SK-N-SH (cell line): ENCODE data around the gene GPD1L. TPM values are rescaled to one million over a fixed set of nuclear protein-coding genes. Genes with fewer than 3 reads are reported as not detected.
"Not testable (repeated sequence)": the region's sequence is repeated elsewhere in the genome, so short reads cannot be mapped to it uniquely, and the experiment has no call there.

Experiments used
- CTCF ChIA-PET: fragments of 300-600, 350-600 bp; formaldehyde crosslinking; extraction: SDS; loops from one replicate; lab custom pipeline; 2021; lab: Yijun Ruan, JAX
- POLR2A ChIA-PET: fragments of 350-600 bp; sonication (Branson Sonifier 250); formaldehyde crosslinking; extraction: SDS; loops from one replicate; lab custom pipeline; 2020; ENCODE audit warnings: antibody characterized with exemption, inconsistent platforms; lab: Yijun Ruan, JAX
- DNase-seq: peaks from one replicate; pipeline ENCODE4 v3.0.0; 2012
- H2AFZ ChIP-seq: fragments of 200-600 bp; sonication (generic); 2 replicates; pipeline ENCODE4 v1.8.1; 2016; ENCODE audit warnings: antibody characterized with exemption, mild to moderate bottlenecking, low read depth
- H3F3A ChIP-seq: fragments of 200-600 bp; sonication (generic); replicated peaks from 2 replicates; pipeline ENCODE3; 2016; ENCODE audit warnings: antibody characterized with exemption, mild to moderate bottlenecking; ENCODE audit not compliant: insufficient read depth
- H3K27ac ChIP-seq, 2 experiments: fragments of 200-500 bp in 1 of 2; fragments of 200-600 bp in 1 of 2; sonication (Bioruptor generic) in 1 of 2; sonication (generic), shearing (Covaris generic) in 1 of 2; 2 replicates each; pipeline versions ENCODE4 v1.5.1 to v1.6.1; 2014 to 2016; ENCODE audit warnings: low read depth in 2 of 2, inconsistent platforms in 1 of 2, low read length in 1 of 2, mild to moderate bottlenecking in 1 of 2, mixed read lengths in 1 of 2
- H3K27me3 ChIP-seq: fragments of 200-600 bp; sonication (generic), shearing (Covaris generic); 2 replicates; pipeline ENCODE4 v1.6.1; 2016; ENCODE audit warnings: mixed run types; ENCODE audit not compliant: insufficient read depth
- H3K36me3 ChIP-seq, 2 experiments: fragments of 200-500 bp in 1 of 2; fragments of 200-600 bp in 1 of 2; sonication (Bioruptor generic) in 1 of 2; sonication (generic) in 1 of 2; replicated peaks in 1 of 2; 2 replicates each; pipeline versions ENCODE3 to v1.5.1; 2014 to 2016; ENCODE audit warnings: low read length in 1 of 2, mild to moderate bottlenecking in 1 of 2; ENCODE audit not compliant: insufficient read depth in 2 of 2, control insufficient read depth in 1 of 2
- H3K4me1 ChIP-seq, 2 experiments: fragments of 200-500 bp in 1 of 2; fragments of 200-600 bp in 1 of 2; sonication (Bioruptor generic) in 1 of 2; sonication (generic), shearing (Covaris generic) in 1 of 2; 2 replicates each; pipeline versions ENCODE4 v1.5.1 to v1.6.1; 2014 to 2016; ENCODE audit warnings: low read depth in 1 of 2, low read length in 1 of 2, mixed run types in 1 of 2; ENCODE audit not compliant: insufficient read depth in 2 of 2, control insufficient read depth in 1 of 2
- H3K4me2 ChIP-seq: fragments of 200-600 bp; sonication (generic), shearing (Covaris generic); 2 replicates; pipeline ENCODE4 v1.6.1; 2017; ENCODE audit warnings: mixed run types
- H3K4me3 ChIP-seq, 2 experiments: fragments of 200-500 bp in 1 of 2; fragments of 200-600 bp in 1 of 2; sonication (Bioruptor generic) in 1 of 2; sonication (generic), shearing (Covaris generic) in 1 of 2; 2 replicates each; pipeline versions ENCODE4 v1.5.1 to v1.8.1; 2014 to 2016; ENCODE audit warnings: low read depth in 2 of 2, inconsistent platforms in 1 of 2, low read length in 1 of 2, mild to moderate bottlenecking in 1 of 2, mixed read lengths in 1 of 2, moderate library complexity in 1 of 2
- H3K79me2 ChIP-seq: fragments of 200-600 bp; sonication (generic); 2 replicates; pipeline ENCODE4 v1.8.1; 2017; ENCODE audit warnings: mild to moderate bottlenecking; ENCODE audit not compliant: insufficient read depth
- H3K9ac ChIP-seq: fragments of 200-600 bp; sonication (generic); 2 replicates; pipeline ENCODE4 v1.6.1; 2017; ENCODE audit warnings: mixed run types
- H3K9me2 ChIP-seq: fragments of 200-600 bp; sonication (generic); 2 replicates; pipeline ENCODE4 v1.6.1; 2017; ENCODE audit warnings: mixed run types
- H3K9me3 ChIP-seq: fragments of 200-600 bp; sonication (generic); 2 replicates; pipeline ENCODE4 v1.6.1; 2017; ENCODE audit warnings: mixed run types, mild to moderate bottlenecking, moderate library complexity
- H4K20me1 ChIP-seq: fragments of 200-600 bp; sonication (generic); 2 replicates; pipeline ENCODE4 v1.6.1; 2017; ENCODE audit warnings: mild to moderate bottlenecking, mixed run types; ENCODE audit not compliant: insufficient read depth
- CHD2 ChIP-seq: fragments of 150-350 bp; IDR thresholded peaks from 2 replicates; pipeline ENCODE4 v1.6.1; 2018; ENCODE audit warnings: low read length; ENCODE audit not compliant: partially characterized antibody
- FOXJ3 ChIP-seq: sonication (generic); formaldehyde crosslinking; IDR thresholded peaks from 2 replicates; pipeline ENCODE4 v1.5.1; 2020; ENCODE audit warnings: mild to moderate bottlenecking, missing genetic modification reagents
- FOXM1 ChIP-seq: IDR thresholded peaks from 2 replicates; pipeline ENCODE4 v1.4.0; 2012; ENCODE audit warnings: low read depth, mild to moderate bottlenecking
- JUND ChIP-seq: IDR thresholded peaks from 2 replicates; pipeline ENCODE4 v1.4.0; 2012
- MXI1 ChIP-seq: IDR thresholded peaks from 2 replicates; pipeline ENCODE4 v1.6.1; 2012; ENCODE audit warnings: mild to moderate bottlenecking, low read depth, low read length, improper control_type of control experiment
- RAD21 ChIP-seq: IDR thresholded peaks from 2 replicates; pipeline ENCODE4 v1.6.1; 2012; ENCODE audit warnings: mild to moderate bottlenecking, low read length
- RCOR1 ChIP-seq: fragments of 150-350 bp; IDR thresholded peaks from 2 replicates; pipeline ENCODE4 v1.6.1; 2017; ENCODE audit warnings: antibody characterized with exemption, low read length
- RFX5 ChIP-seq: IDR thresholded peaks from 2 replicates; pipeline ENCODE4 v1.6.1; 2012; ENCODE audit warnings: mild to moderate bottlenecking, improper control_type of control experiment, low read length
- RXRA ChIP-seq: IDR thresholded peaks from 2 replicates; pipeline ENCODE4 v1.4.0; 2012; ENCODE audit warnings: low read depth, mild to moderate bottlenecking, borderline replicate concordance
- TCF12 ChIP-seq: IDR thresholded peaks from 2 replicates; pipeline ENCODE4 v1.4.0; 2012
- TEAD4 ChIP-seq: IDR thresholded peaks from 2 replicates; pipeline ENCODE4 v1.4.0; 2012; ENCODE audit warnings: mild to moderate bottlenecking, borderline replicate concordance; ENCODE audit not compliant: insufficient read depth
- YY1 ChIP-seq: IDR thresholded peaks from 2 replicates; pipeline ENCODE4 v1.4.0; 2012; ENCODE audit warnings: low read depth, mild to moderate bottlenecking
- WGBS: methylation state at CpG from one replicate; pipeline ENCODE4 v1.1.6; 2017; ENCODE audit warnings: low lambda C conversion rate; 5-methylcytosine and 5-hydroxymethylcytosine counted together
- polyA plus RNA-seq, 3 experiments: library from polyadenylated mRNA; depleted of rRNA; stranded (reverse); fragments of >200 nt; gene quantifications; 2 replicates each; pipeline ENCODE4 v1.2.3, GENCODE V29; 2012
- TF ChIP-seq, protein P1 (sequence below): fragments of 150-350 bp; IDR thresholded peaks from 2 replicates; pipeline ENCODE4 v1.6.1; 2017; ENCODE audit warnings: antibody characterized with exemption, low read length, low read depth, borderline replicate concordance
- TF ChIP-seq, protein P2 (sequence below): IDR thresholded peaks from 2 replicates; pipeline ENCODE4 v1.4.0; 2012; ENCODE audit warnings: low read depth
- TF ChIP-seq, protein P3 (sequence below): IDR thresholded peaks from 2 replicates; pipeline ENCODE4 v1.4.0; 2012; ENCODE audit warnings: low read depth, borderline replicate concordance
- TF ChIP-seq, protein P4 (sequence below): IDR thresholded peaks from 2 replicates; pipeline ENCODE4 v1.6.1; 2012; ENCODE audit warnings: mild to moderate bottlenecking, low read depth, low read length, moderate library complexity

Gene GPD1L
- polyA plus RNA-seq, 1 of the 3 experiments (the other 2 are of a cell fraction), result 6.1 TPM

DNA sequence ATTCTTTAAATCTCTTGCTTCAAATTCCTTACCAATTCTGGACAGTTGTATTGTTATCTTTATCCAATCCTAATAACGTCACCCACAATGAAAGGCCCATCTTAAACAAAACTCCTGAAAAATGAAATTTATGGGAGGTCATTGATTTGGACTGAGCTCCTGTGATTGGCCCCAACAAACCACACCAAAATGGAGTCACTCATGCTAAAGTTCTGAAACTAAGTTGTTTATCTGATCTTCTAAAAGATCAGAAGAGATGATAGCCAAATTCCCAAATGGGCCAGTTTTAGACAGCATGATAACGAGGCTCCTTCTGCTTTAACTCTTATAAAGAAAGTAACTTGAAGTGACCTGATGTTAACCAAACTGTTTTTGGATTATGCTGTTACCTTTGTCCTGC is 39.7 kb upstream of the GPD1L start:
- POLR2A ChIA-PET, result no interaction called here
- no peak overlapping the region for H3K27ac ChIP-seq

DNA sequence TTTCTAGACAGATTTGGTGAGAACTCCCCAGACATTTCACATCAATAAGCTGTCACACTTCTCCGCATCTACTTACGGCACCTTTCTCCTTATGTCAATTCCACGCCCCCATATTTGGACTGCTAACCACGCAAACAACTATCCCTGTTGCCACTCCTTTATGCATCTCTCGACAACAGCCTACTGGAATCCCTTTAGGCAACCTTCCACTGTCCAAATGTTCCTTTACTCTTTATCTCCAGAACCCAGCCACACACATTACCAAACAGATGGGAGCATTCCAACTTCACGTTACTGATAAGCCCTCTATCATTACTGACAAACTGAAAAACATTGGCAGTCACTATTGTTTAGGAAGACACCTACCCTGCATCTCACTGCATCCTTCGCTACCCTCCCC is 32.2 kb upstream of the GPD1L start:
- H3K4me1 ChIP-seq, H3K9me2 ChIP-seq, H3K36me3 ChIP-seq, CTCF ChIA-PET, H3K4me3 ChIP-seq, POLR2A ChIA-PET, H3K9ac ChIP-seq, H3K79me2 ChIP-seq, H4K20me1 ChIP-seq, H3K27ac ChIP-seq, DNase-seq, H3F3A ChIP-seq, H3K27me3 ChIP-seq, H2AFZ ChIP-seq, H3K4me2 ChIP-seq, H3K9me3 ChIP-seq: not testable (repeated sequence)
- 52% methylated on average over 7 of the region's 7 CpGs for whole genome bisulfite sequencing

More for the DNA sequence above, 39.7 kb upstream of the GPD1L start:
- Histone ChIP-seq H4K20me1 (no peaks in the 10 kb centered on the region), H3K9me3 (no peaks in the 10 kb centered on the region), H3K9ac (no peak overlapping the region), H3K4me3 (no peak overlapping the region), H3K27me3 (no peaks in the 10 kb centered on the region), H3K4me1 (no peaks in the 10 kb centered on the region), H3K4me2 (no peak overlapping the region), H2AFZ (no peak overlapping the region), H3F3A (no peaks in the 10 kb centered on the region), H3K9me2 (no peaks in the 10 kb centered on the region), H3K79me2 (no peaks in the 10 kb centered on the region), H3K36me3 (no peaks in the 10 kb centered on the region)
- TF ChIP-seq FOXJ3 (no peak), RAD21 (no peak), RFX5 (no peak), TCF12 (no peak), CHD2 (no peak), FOXM1 (no peak), RXRA (no peak), YY1 (no peak), MXI1 (no peak)
- TF ChIP-seq, protein P1, sequence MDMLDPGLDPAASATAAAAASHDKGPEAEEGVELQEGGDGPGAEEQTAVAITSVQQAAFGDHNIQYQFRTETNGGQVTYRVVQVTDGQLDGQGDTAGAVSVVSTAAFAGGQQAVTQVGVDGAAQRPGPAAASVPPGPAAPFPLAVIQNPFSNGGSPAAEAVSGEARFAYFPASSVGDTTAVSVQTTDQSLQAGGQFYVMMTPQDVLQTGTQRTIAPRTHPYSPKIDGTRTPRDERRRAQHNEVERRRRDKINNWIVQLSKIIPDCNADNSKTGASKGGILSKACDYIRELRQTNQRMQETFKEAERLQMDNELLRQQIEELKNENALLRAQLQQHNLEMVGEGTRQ, result no peak
- TF ChIP-seq, protein P2, sequence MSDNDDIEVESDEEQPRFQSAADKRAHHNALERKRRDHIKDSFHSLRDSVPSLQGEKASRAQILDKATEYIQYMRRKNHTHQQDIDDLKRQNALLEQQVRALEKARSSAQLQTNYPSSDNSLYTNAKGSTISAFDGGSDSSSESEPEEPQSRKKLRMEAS, result no peak
- TF ChIP-seq, protein P3, sequence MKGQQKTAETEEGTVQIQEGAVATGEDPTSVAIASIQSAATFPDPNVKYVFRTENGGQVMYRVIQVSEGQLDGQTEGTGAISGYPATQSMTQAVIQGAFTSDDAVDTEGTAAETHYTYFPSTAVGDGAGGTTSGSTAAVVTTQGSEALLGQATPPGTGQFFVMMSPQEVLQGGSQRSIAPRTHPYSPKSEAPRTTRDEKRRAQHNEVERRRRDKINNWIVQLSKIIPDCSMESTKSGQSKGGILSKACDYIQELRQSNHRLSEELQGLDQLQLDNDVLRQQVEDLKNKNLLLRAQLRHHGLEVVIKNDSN, result no peak
- WGBS, result 15% methylated on average over 2 of the region's 2 CpGs
- DNase-seq, result no peak
- CTCF ChIA-PET, result no interaction called here

DNA sequence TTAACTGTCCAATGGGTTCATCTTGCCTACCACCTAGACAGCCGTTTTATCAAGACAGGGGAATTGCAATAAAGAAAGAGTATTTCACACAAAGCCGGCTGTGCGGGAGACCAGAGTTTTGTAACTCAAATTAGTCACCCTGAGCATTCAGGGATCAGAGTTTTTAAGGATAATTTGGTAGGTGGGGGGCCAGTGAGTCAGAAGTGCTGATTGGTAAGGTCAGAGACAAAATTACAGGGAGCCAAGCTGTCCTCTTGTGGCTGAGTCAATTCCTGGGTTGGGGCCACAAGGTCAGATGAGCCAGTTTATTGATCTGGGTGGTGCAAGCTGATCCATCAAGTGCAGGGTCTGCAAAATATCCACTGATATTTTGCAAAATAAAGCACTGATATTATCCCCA is 29.9 kb upstream of the GPD1L start:
- TF ChIP-seq RCOR1 (no peak), TEAD4 (no peak), JUND (no peak), CHD2 (no peak)
- TF ChIP-seq, protein P4, sequence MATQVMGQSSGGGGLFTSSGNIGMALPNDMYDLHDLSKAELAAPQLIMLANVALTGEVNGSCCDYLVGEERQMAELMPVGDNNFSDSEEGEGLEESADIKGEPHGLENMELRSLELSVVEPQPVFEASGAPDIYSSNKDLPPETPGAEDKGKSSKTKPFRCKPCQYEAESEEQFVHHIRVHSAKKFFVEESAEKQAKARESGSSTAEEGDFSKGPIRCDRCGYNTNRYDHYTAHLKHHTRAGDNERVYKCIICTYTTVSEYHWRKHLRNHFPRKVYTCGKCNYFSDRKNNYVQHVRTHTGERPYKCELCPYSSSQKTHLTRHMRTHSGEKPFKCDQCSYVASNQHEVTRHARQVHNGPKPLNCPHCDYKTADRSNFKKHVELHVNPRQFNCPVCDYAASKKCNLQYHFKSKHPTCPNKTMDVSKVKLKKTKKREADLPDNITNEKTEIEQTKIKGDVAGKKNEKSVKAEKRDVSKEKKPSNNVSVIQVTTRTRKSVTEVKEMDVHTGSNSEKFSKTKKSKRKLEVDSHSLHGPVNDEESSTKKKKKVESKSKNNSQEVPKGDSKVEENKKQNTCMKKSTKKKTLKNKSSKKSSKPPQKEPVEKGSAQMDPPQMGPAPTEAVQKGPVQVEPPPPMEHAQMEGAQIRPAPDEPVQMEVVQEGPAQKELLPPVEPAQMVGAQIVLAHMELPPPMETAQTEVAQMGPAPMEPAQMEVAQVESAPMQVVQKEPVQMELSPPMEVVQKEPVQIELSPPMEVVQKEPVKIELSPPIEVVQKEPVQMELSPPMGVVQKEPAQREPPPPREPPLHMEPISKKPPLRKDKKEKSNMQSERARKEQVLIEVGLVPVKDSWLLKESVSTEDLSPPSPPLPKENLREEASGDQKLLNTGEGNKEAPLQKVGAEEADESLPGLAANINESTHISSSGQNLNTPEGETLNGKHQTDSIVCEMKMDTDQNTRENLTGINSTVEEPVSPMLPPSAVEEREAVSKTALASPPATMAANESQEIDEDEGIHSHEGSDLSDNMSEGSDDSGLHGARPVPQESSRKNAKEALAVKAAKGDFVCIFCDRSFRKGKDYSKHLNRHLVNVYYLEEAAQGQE, result no peak
- H3K9ac ChIP-seq, result no peak overlapping the region
- H3K4me1 ChIP-seq, result no peaks in the 10 kb centered on the region
- 72% methylated on average over 3 of the region's 3 CpGs for WGBS
- H3K9me3 ChIP-seq, result no peaks in the 10 kb centered on the region
- no peaks in the 10 kb centered on the region for H3F3A ChIP-seq
- POLR2A ChIA-PET, result no interaction called here
- no peaks in the 10 kb centered on the region for H4K20me1 ChIP-seq
- H3K4me2 ChIP-seq, result no peak overlapping the region
- no peak overlapping the region for H2AFZ ChIP-seq
- no peak overlapping the region for H3K4me3 ChIP-seq
- no peaks in the 10 kb centered on the region for H3K9me2 ChIP-seq
- no peaks in the 10 kb centered on the region for H3K36me3 ChIP-seq
- no peak for DNase-seq
- H3K27me3 ChIP-seq, result no peaks in the 10 kb centered on the region; the same call in 1 of the 2 replicates
- CTCF ChIA-PET, result no interaction called here
- H3K79me2 ChIP-seq, result no peaks in the 10 kb centered on the region
- H3K27ac ChIP-seq, result no peak overlapping the region
